Mucosa of descending colon (tissue), 3 donors: ENCODE results near the gene ITGB5. TPM values are rescaled to one million over a fixed set of nuclear protein-coding genes. Genes with fewer than 3 reads are reported as not detected.

Source experiments
- ATAC-seq: fragments of 200-7000 bp; cut with Tn5 transposase; one replicate; pipeline ENCODE4 v1.9.1; 2020; ENCODE audit warnings: mild to moderate bottlenecking, moderate library complexity
- DNase-seq, 3 donors: peaks; one replicate each; pipeline ENCODE4 v3.0.0-alpha.2; 2020
- H3K36me3 ChIP-seq: fragments of 200-600 bp; one replicate; pipeline ENCODE4 v1.8.0; 2021; ENCODE audit warnings: low read depth, mild to moderate bottlenecking
- H3K4me1 ChIP-seq: fragments of 200-600 bp; one replicate; pipeline ENCODE4 v1.8.0; 2021; ENCODE audit warnings: low read depth, mild to moderate bottlenecking
- H3K4me3 ChIP-seq: fragments of 200-600 bp; one replicate; pipeline ENCODE4 v1.8.0; 2021; ENCODE audit warnings: mild to moderate bottlenecking
- H3K9me3 ChIP-seq: fragments of 200-600 bp; one replicate; pipeline ENCODE4 v1.8.0; 2021; ENCODE audit warnings: mild to moderate bottlenecking
- intact Hi-C, 2 donors: fragments of 100-400 bp; cut with DNase I in 1 of 2; cut with micrococcal nuclease in 1 of 2; formaldehyde crosslinking; loops; one replicate each; pipeline versions ENCODE4 v1.11.0 to v1.11.1; 2022; cut with DNase I, micrococcal nuclease
- total RNA-seq, 3 donors: library from RNA; stranded (reverse); fragmentation: NEBNext Ultra II Directional in 2 of 3; extraction: Animal tissue kit (Norgen Biotek cat#: 25700) in 2 of 3; gene quantifications; one replicate each; pipeline versions ENCODE4 v1.2.1 to v1.2.4, GENCODE V29; 2021 to 2023
- TF ChIP-seq, protein P1 (sequence below): fragments of 200-600 bp; IDR thresholded peaks from one replicate; pipeline ENCODE4 v1.8.0; 2022; ENCODE audit warnings: antibody characterized with exemption, mild to moderate bottlenecking
- donor health status: DM: no; HTN: no; CAD: no; lungs with moderate emphysema.
- donor health status: DM: no; HTN: no; CAD: no.
- donor health status: DM: no; HTN: yes; CAD: no.

Gene ITGB5
- total RNA-seq, 3 donors from 2014 or later = 67.9 to 102 (median 69.6) TPM

DNA sequence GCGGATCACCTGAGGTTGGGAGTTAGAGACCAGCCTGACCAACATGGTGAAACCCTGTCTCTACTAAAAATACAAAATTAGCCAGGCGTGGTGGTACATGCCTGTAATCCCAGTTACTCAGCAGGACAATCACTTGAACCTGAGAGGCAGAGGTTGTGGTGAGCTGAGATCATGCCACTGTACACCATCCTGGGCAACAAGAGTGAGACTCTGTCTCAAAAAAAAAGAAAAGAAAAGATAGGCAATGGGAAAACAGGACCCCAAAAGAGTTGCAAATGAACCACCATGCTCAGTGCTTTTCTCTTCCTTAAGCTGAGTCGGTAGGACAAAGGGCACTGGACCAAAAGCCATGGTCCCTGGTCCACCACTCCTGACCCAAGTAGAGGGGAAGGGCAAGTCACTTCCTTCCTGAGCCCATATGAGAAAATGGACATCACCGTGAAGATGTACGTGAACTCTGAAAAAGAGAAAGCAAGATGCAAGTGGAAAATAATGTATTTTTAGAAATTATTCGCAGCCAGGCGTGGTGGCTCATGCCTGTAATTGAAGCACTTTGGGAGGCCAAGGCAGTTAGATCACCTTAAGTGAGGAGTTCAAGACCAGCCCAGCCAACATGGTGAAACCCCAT, 2.6 kb downstream of the ITGB5 start:
- Histone ChIP-seq H3K36me3 (no peaks in the 10 kb centered on the region), H3K9me3 (no peaks in the 10 kb centered on the region), H3K4me3 (no peak overlapping the region), H3K4me1 (peaks cover 3% of the 10 kb centered on the region)
- intact Hi-C loops = no loop called here
- ATAC-seq = no peak
- DNase-seq = no peak
- TF ChIP-seq, protein P1, sequence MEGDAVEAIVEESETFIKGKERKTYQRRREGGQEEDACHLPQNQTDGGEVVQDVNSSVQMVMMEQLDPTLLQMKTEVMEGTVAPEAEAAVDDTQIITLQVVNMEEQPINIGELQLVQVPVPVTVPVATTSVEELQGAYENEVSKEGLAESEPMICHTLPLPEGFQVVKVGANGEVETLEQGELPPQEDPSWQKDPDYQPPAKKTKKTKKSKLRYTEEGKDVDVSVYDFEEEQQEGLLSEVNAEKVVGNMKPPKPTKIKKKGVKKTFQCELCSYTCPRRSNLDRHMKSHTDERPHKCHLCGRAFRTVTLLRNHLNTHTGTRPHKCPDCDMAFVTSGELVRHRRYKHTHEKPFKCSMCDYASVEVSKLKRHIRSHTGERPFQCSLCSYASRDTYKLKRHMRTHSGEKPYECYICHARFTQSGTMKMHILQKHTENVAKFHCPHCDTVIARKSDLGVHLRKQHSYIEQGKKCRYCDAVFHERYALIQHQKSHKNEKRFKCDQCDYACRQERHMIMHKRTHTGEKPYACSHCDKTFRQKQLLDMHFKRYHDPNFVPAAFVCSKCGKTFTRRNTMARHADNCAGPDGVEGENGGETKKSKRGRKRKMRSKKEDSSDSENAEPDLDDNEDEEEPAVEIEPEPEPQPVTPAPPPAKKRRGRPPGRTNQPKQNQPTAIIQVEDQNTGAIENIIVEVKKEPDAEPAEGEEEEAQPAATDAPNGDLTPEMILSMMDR = no peak

DNA sequence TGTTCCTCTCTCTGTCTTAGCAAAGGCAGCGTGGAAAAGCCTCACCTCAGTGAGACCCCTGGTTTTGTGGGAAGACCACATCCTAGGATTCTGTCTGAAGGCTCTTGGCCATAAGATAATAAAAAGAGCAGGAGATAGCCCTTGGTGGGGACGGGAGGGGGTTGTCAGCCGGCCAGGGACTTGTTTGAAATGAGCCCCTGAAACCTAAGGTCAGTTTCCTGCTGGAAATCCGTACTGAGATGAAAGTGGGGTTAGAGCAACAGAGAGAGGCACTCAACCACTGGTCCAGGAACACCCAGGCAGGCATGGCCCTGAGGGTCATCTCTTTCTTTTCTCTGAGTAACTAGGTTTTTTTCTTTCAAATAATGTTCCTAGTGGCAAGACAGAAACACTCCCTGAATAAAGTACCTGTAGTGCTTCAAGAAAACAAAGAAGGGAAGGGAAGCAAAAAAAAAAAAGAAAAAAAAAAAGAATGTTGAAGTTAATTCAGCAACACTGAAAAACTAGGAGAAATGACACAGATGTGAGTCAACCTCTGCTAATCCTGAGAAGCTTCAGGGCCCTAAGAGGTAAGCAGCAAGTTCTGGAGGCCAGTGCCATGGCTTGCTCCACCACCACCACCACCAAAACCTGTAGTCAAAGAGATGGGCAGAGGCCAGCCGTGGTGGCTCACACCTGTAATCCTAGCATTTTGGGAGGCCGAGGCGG, 3.2 kb downstream of the ITGB5 start:
- ATAC-seq (no peak), DNase-seq (no peak)
- no peaks in the 10 kb centered on the region for H3K9me3 ChIP-seq
- intact Hi-C loops = no loop called here
- no peak overlapping the region for H3K4me3 ChIP-seq
- TF ChIP-seq, protein P1 = no peak
- peaks cover 1% of the 10 kb centered on the region for H3K4me1 ChIP-seq
- no peaks in the 10 kb centered on the region for H3K36me3 ChIP-seq

DNA sequence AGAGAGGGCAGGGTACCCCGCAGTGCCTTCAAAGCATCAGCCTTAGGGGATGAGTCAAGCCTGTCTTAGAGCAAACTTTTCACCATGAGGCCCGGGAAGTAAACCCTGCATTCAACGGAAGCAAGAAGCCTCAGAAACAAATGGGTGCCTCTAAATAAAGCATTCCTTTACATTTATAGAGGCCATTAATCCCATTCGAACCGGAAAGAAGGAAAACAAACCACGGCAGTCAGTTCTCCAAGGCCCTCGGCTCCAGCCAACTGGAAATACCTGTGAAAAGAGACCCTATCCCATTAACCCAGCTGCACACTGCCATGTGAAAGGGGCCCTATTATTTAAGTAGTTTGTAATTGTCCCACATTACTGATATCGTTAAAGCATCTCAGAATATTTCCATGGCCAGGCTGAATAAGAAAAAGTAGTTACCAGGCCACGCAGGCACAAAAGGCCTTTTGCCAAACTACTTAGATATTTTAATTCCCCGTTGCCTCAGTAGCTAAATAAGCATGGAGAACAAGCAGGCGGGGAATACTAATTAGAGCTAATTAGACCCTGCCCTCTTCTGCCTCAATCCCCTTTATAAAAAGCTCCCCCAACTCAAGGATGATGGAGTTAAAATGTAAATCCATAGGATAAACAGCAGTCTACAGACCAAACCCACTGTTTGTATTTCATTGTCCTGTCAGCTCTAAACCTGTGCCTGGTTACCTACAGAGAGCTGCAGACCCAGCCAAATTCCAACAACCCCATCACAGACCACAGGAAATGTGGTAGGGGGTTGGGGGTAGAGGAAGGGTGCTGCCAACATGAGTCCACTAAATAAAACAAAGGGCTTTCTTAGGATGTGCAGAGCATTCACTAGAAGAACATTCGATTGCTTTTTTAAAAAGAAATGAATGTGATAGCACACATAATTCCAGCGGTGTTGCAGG, 4.1 kb downstream of the ITGB5 start:
- ATAC-seq (no peak), DNase-seq (no peak)
- H3K36me3 ChIP-seq = no peaks in the 10 kb centered on the region
- TF ChIP-seq, protein P1 = no peak
- no peaks in the 10 kb centered on the region for H3K9me3 ChIP-seq
- H3K4me1 ChIP-seq = no peaks in the 10 kb centered on the region
- intact Hi-C loops = no loop called here
- no peak overlapping the region for H3K4me3 ChIP-seq

DNA sequence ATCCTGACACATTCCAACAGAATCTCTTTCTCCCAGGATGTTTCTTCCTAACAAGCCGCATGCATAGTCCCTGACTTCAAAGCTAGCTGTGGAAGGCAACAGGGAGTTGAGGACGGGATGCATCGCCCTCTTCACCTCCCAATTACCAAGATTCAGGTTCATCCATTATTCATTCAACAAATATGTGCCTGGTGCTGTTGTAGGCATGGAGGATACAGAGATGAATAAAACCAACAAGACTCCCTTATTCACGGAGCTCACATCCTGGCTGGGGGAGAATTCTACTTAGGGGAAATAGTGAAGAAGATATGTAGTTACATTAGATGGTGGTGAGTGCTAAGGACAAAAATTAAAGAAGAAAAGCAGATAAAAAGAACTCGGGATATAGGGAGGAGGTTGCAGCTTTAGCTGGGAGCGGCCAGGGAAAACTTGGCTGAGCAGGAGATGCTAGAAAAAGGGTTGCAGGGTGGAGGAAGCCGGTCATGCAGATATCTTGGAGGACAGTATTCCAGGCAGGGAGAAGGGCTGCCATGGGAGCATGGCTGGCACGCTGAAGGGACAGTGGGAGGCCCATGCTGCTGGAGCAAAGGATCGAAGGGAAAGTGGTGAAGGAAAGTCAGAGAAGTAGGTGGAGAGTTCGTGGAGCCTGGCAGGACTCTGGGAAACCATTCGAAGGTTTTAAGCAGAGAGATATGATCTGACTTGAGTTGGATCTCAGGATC, 5.0 kb downstream of the ITGB5 start:
- intact Hi-C loops = no loop called here
- no peak for ATAC-seq
- no peak for DNase-seq
- H3K9me3 ChIP-seq = no peaks in the 10 kb centered on the region
- TF ChIP-seq, protein P1 = no peak
- H3K36me3 ChIP-seq = no peaks in the 10 kb centered on the region
- no peaks in the 10 kb centered on the region for H3K4me1 ChIP-seq
- no peak overlapping the region for H3K4me3 ChIP-seq

DNA sequence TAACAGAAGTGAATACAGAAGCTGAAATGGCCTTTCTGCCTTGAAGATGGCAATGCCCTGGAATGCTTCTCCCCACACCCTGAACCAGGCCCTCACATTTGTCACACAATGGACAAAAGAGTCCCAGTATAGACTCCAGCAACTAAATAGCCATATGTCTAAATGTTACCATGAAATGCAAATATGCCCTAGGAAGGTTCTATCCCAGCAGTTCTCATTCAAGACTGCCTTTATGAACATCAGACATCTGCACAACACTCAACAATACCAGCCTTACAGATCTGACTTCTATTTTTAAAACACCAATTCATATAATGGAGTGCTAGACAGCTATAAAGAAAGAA, 7.9 kb downstream of the ITGB5 start:
- DNase-seq = no peak
- ATAC-seq = no peak
- intact Hi-C loops = no loop called here
- TF ChIP-seq, protein P1 = no peak
- Histone ChIP-seq H3K4me3 (no peak overlapping the region), H3K36me3 (no peaks in the 10 kb centered on the region), H3K9me3 (no peaks in the 10 kb centered on the region), H3K4me1 (no peaks in the 10 kb centered on the region)
